Putamen (tissue), 1 donor: ENCODE measurements around the gene AFF4.
A peak's percentile ranks its signal among the peaks of the same experiment; 100 is the strongest.
"Not testable (repeated sequence)": the region's sequence is repeated elsewhere in the genome, so short reads cannot be mapped to it uniquely, and the experiment has no call there.

Experiments used
- DNase-seq: peaks from one replicate; pipeline ENCODE4 v3.0.0-alpha.2; 2016; ENCODE audit warnings: low spot score

AFF4 gene

GRCh38 chr5:132963171-132964104 lies at the start of gene AFF4:
Gene AFF4, minus strand, starts transcription at chr5:132963634. Its CDS starts 26,445 bp downstream, at chr5:132937189.
- DNase-seq, result peak; percentile 96

DNA sequence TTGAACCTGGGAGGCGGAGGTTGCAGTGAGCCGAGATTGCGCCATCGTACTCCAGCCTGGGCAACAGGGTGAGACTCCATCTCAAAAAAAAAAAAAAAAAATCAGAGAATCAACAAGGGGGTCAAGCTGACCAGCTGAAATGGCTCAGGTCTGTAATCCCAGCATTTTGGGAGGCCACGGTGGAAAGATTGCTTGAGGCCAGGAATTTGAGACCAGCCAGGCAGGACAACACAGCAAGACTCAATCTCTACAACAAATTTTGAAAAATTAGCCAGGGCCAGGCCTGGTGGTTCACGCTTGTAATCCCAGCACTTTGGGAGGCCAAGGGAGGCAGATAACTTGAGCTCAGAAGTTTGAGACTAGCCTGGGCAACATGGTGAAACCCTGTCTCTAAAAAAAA lies 45.0 kb upstream of the AFF4 start:
- DNase-seq, result not testable (repeated sequence)

DNA sequence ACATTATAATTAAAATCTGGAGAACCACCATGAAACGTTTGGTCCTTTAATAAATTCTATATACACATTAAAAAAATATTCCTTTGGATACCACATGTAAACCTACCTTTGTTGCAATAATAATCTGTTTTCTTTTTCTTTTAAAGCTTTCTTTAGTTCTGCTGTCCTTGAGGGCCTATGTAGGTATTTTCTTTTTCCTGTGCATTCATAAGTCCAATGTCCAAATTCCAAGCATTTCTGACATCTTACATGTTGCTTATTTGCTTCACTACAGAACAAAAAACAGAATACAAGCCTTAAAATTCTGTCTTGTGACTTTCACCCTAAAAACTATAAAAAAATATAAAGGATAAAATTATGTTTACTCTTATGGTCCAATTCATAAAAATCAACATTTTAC lies 43.2 kb upstream of the AFF4 start:
- DNase-seq, result no peak

- DNase-seq, result no peak
Observed at GRCh38 chr5:132999246-132999645, 35.8 kb upstream of the AFF4 start.

GRCh38 chr5:132998556-132998955 lies 35.1 kb upstream of the AFF4 start:
- DNase-seq, result peak; percentile 20

- no peak for DNase-seq
Observed at GRCh38 chr5:132996307-132996706, 32.9 kb upstream of the AFF4 start.

- DNase-seq, result no peak
Observed at GRCh38 chr5:132987531-132988408, 24.3 kb upstream of the AFF4 start.

- not testable (repeated sequence) for DNase-seq
Observed at GRCh38 chr5:132982971-132983370, 19.5 kb upstream of the AFF4 start.

DNA sequence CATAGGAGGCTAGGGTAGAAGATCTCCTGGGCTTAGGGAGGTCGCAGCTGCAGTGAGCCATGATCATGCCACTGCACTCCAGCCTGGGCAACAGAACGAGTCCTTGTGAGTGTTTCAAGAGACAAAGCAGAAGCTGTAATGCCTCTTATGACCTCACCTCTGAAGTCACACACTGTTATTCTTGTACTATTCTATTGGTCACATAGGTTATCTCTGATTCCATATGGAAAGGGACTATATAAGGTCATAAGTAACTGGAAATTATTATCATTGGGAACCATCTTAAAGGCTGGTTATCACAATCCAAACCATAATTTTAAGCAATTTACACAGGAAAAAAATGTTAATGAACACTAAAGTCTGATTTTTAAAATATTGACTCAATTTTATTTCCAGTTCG lies 17.9 kb upstream of the AFF4 start:
- no peak for DNase-seq

DNA sequence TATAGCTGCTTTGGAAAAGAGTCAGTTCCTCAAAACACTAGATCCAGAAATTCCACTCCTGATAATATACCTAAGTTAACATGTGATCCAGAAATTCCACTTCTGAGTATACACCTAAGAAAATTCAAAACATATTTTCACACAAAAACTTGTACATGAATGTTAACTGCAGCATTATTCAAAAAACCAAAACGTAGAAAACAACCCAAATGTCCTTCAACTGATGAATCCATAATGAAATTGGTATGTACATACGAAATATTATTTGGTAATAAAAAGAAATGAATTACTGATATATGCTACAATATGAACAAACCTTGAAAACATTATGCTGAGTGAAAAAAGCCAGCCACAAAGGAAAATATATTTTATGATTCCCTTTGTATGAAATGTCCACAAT lies 16.5 kb upstream of the AFF4 start:
- DNase-seq, result no peak

- DNase-seq, result no peak
Observed at GRCh38 chr5:132979367-132979940, 16.0 kb upstream of the AFF4 start.

DNA sequence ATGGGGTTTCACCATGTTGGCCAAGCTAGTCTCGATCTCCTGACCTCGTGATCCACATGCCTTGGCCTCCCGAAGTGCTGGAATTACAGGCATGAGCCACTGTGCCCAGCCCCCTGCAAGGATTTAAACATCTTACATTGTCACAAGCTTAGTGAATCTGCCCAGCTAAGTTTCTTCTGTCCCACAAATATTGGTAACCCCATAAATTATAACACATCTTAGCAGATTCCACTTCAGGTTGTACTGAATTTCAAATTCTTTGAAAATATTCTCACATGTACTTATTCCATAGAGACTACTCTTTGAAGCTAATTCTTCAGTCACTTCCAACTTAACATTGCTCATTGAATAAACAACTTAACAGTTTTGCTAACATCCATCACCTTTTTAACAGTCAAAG lies 13.4 kb upstream of the AFF4 start:
- no peak for DNase-seq

GRCh38 chr5:132972436-132972828 lies 9.0 kb upstream of the AFF4 start:
- DNase-seq, result not testable (repeated sequence)

DNA sequence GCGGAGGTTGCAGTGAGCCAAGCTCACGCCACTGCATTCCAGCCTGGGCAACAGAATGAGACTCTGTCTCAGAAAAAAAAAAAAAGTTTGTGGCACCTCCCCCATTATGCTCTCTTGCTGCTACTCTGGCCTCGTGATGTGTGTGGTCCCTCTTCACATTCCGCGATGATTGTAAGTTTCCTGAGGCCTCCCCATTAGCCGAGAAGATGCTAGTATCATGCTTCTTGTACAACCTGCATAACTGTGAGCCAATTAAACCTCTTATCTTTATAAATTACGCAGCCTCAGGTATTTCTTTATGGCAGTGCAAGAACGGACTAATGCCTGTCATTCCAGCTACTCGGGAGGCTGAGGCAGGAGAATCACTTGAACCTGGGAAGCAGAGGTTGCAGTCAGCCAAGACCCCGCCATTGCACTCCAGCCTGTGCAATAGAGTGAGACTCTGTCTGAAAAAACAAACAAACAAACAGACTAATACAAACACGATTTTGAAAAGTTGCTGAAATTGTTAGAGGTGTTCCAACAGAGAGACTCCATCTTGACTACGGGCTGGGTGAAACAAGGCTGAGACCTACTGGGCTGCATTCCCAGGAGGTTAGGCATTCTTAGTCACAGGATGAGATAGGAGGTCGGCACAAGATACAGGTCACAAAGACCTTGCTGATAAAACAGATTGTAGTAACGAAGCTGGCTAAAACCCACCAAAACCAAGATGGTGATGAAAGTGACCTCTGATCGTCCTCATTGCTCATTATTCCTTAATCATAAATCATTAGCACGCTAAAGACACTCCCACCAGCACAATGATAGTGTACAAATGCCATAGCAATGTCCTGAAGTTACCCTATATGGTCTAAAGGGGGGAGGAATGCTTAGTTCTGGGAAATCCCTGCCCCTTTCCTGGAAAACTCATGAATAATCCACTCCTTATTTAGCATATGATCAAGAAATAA lies 8.3 kb upstream of the AFF4 start:
- no peak for DNase-seq

- DNase-seq, result no peak
Observed at GRCh38 chr5:132965120-132965519, 1.7 kb upstream of the AFF4 start.

DNA sequence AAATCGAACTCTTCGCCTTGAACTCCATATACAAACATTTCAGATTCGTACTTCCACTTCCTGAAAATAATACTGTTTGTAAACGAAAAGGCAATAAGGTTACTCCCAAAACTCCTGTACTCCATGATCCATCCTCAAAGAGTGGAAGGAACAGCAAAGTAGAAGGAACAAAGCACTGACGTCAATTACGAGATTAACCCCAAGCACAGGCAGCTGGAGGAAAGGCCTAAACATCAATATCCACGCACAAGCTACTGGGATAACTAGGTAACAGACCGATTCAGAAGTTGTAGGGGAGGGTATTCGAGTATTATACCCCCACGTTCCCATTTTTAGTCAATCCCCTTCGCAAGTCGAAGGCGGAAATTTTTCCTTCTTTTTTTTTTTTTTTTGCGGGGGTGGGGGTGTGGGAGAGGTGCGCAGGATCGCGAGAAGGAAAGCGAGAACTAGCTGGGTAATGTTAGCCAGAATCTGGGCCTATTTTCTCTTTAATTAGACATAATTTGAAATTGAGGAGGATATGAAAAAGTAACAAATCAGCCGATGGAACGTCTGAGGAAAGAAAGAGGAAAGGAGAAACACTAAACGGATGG lies 909 bp downstream of the AFF4 start:
- peak; percentile 55 for DNase-seq

- DNase-seq, result no peak
Observed at GRCh38 chr5:132961887-132962286, 1.5 kb downstream of the AFF4 start.

GRCh38 chr5:132961123-132961815 lies 2.2 kb downstream of the AFF4 start:
- not testable (repeated sequence) for DNase-seq

GRCh38 chr5:132956166-132956799 lies 7.2 kb downstream of the AFF4 start:
- DNase-seq, result not testable (repeated sequence)

DNA sequence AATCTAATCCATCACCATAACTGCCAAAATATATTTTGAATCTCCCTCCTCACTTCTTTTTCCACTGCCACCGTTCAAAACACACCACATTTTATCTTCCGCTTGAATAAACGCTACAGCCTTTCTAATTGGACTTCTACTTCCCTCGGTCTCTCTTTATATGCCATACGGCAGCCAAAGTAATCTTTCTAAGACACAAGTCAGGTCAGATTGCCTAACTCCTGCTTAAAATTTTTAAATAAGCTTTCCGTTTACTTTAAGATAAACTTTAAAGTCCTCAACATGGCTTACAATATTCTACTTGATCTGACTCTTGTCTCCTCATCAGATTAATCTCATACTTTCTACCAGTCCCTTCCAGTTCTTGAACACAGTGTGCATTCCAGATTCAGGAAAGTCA lies 9.7 kb downstream of the AFF4 start:
- DNase-seq, result no peak
